ENCODE measurements around the gene MACF1.

MACF1 gene

GRCh38 chr1:39268112-39268581, 63.7 kb downstream of the MACF1 start:
- DNase-seq: no peak

- DNase-seq: no peak
Measured at GRCh38 chr1:39268906-39269305, 64.4 kb downstream of the MACF1 start.

GRCh38 chr1:39269349-39269748, 64.9 kb downstream of the MACF1 start:
- DNase-seq: no peak

GRCh38 chr1:39269791-39270342, 65.4 kb downstream of the MACF1 start:
- no peak for DNase-seq

GRCh38 chr1:39270368-39270767, 65.9 kb downstream of the MACF1 start:
- no peak for DNase-seq

GRCh38 chr1:39272027-39272797, 67.7 kb downstream of the MACF1 start:
- DNase-seq: no peak

- DNase-seq: no peak
Measured at GRCh38 chr1:39272798-39273469, 68.4 kb downstream of the MACF1 start.

- DNase-seq: no peak
Measured at GRCh38 chr1:39275836-39276507, 71.5 kb downstream of the MACF1 start.

- no peak for DNase-seq
Measured at GRCh38 chr1:39277879-39278278, 73.4 kb downstream of the MACF1 start.

- DNase-seq: no peak
Measured at GRCh38 chr1:39282537-39283216, 78.2 kb downstream of the MACF1 start.

GRCh38 chr1:39283858-39284257, 79.4 kb downstream of the MACF1 start:
- DNase-seq: no peak

GRCh38 chr1:39287541-39287940, 83.0 kb downstream of the MACF1 start:
- DNase-seq: no peak

GRCh38 chr1:39288735-39289465, 84.4 kb downstream of the MACF1 start:
- no peak for DNase-seq

- DNase-seq: no peak
Measured at GRCh38 chr1:39292401-39292800, 87.9 kb downstream of the MACF1 start.

GRCh38 chr1:39293375-39294070, 89.0 kb downstream of the MACF1 start:
- DNase-seq: no peak

GRCh38 chr1:39294531-39294930, 90.0 kb downstream of the MACF1 start:
- no peak for DNase-seq

GRCh38 chr1:39295901-39296300, 91.4 kb downstream of the MACF1 start:
- no peak for DNase-seq

- no peak for DNase-seq
Measured at GRCh38 chr1:39297551-39297950, 93.1 kb downstream of the MACF1 start.

GRCh38 chr1:39301606-39302005, 97.1 kb downstream of the MACF1 start:
- DNase-seq: no peak

GRCh38 chr1:39305555-39305954, 101.1 kb downstream of the MACF1 start:
- no peak for DNase-seq

- no peak for DNase-seq
Measured at GRCh38 chr1:39310015-39310414, 105.5 kb downstream of the MACF1 start.
